ENCODE results near the gene LAMA3. TPM values are rescaled to one million over a fixed set of nuclear protein-coding genes. Genes with fewer than 3 reads are reported as not detected.

LAMA3 gene
- total and polyA plus RNA-seq, 9 donors: 2.9 to 44.9 (median 14.8) TPM

GRCh38 chr18:23641937-23642666 lies 47.2 kb upstream of the LAMA3 start:
- no peaks in the 10 kb centered on the region for H3K36me3 ChIP-seq
- no peaks in the 10 kb centered on the region for H3K9me3 ChIP-seq
- TF ChIP-seq CTCF (IDR thresholded peaks at IDR 0.05) (no peak), EP300 (IDR thresholded peaks at IDR 0.05) (no peak), POLR2A (IDR thresholded peaks at IDR 0.05) (no peak)
- H3K4me1 ChIP-seq (ENCODE audit: insufficient read depth): peaks cover 2% of the 10 kb centered on the region
- H3K27ac ChIP-seq: no peak overlapping the region
- no peak overlapping the region for H3K4me3 ChIP-seq
- H3K27me3 ChIP-seq: no peaks in the 10 kb centered on the region
- DNase-seq: no peak
- intact Hi-C loops (cut with DNase I): no loop called here
- WGBS, 3 donors: 89 to 95% (median 92%) methylated on average over 11 of the region's 11 CpGs

DNA sequence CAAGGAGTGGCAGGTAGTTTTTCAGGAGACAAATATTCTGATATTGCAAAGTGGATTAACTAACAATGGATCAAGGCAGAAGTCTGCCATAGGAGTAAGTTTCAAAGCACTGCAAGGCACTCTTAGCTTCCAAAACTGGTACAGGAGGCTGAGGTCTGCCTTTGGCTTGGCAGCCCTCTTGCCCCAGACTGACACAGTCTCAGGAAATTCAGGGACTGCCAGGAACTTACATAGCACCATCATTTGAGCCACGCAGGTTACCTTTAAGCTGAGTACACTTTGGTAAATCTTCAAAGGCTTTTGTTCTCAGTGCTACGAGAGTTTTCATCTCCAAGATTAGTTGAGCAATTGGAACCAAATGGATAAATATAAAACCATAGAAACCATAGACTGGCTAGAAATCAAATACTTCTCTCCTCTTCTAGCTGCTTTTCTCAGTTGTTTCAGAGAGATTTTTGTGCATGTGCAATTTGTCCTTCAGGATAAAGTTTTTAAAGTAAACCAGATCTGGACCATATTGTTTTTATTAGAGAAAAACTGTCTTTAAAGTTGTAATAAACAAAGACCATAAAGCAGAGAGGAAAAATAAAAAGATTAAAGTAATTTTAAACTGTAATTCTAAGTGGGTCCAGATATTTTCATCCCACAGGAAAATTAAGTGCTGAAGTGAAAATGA lies 45.3 kb upstream of the LAMA3 start:
- no peak for TF ChIP-seq EP300 (IDR thresholded peaks at IDR 0.05)
- no peak for TF ChIP-seq CTCF (IDR thresholded peaks at IDR 0.05)

DNA sequence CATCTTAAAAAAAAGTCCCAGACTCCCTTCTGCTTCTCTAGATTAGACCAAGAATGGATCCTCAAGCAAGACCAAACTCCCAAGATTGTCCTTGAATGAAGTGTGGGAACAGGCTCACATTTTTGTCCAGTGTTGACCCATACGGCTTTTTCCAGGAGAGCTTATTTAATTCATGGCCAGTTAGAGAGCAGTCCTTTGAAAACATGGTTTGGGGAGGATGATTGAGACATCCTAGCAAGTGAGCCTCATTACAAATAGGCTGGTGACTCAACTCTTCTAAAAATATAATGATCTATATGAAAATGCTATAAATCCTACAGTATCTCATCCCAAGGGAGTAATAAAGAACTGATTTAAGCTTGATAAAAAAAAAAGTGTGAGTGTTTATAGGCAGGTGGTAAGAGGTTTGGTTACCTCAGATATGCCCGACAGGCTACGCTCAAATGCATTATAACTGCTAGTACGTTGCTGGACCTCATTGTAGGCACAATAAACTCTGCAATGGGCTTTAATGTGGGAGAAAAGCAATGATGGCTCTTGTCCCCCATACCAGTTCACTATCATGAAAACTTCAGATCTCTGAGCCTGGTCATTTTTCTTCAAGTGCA lies 43.6 kb upstream of the LAMA3 start:
- Histone ChIP-seq H3K4me3 (no peak overlapping the region), H3K4me1 (ENCODE audit: insufficient read depth) (peaks cover 2% of the 10 kb centered on the region), H3K27ac (no peak overlapping the region), H3K9me3 (no peaks in the 10 kb centered on the region), H3K36me3 (no peaks in the 10 kb centered on the region), H3K27me3 (no peaks in the 10 kb centered on the region)
- TF ChIP-seq POLR2A (IDR thresholded peaks at IDR 0.05): no peak
- no peak for TF ChIP-seq EP300 (IDR thresholded peaks at IDR 0.05)
- TF ChIP-seq CTCF (IDR thresholded peaks at IDR 0.05): no peak
- intact Hi-C loops (cut with DNase I): no loop called here
- 95 to 97% (median 96%) methylated on average over 4 of the region's 4 CpGs for WGBS, 3 donors
- no peak for DNase-seq

More for the DNA sequence above, 45.3 kb upstream of the LAMA3 start:
- intact Hi-C loops (cut with DNase I): no loop called here
- 24 to 36% (median 26%) methylated on average over 2 of the region's 2 CpGs for WGBS, 3 donors
- H3K9me3 ChIP-seq: no peaks in the 10 kb centered on the region
- no peak for DNase-seq
- no peaks in the 10 kb centered on the region for H3K27me3 ChIP-seq
- no peaks in the 10 kb centered on the region for H3K36me3 ChIP-seq
- peaks cover 2% of the 10 kb centered on the region for H3K4me1 ChIP-seq (ENCODE audit: insufficient read depth)
- no peak overlapping the region for H3K27ac ChIP-seq
- H3K4me3 ChIP-seq: no peak overlapping the region

DNA sequence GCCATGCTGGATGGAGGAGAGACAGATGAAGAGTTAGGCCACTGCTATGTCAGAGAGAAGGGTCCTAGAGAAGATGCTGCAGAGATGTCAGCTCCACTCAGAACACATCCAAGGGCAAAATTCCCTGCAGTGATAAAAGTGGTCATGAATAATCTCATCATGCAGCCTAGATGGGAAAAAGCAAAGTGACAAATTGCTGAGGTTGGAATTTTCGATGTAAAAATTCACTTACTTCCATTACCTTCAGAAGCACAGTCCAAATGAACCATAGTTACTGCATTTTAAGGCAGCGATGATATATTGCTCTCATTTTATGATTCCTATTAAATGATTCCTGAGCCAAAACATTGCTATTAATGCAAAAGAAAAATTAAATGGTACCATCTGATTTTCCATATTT lies 43.0 kb upstream of the LAMA3 start:
- no peak for TF ChIP-seq EP300 (IDR thresholded peaks at IDR 0.05)
- Histone ChIP-seq H3K4me3 (no peak overlapping the region), H3K36me3 (no peaks in the 10 kb centered on the region), H3K9me3 (no peaks in the 10 kb centered on the region), H3K4me1 (ENCODE audit: insufficient read depth) (peaks cover 2% of the 10 kb centered on the region), H3K27ac (no peak overlapping the region), H3K27me3 (no peaks in the 10 kb centered on the region)
- intact Hi-C loops (cut with DNase I): no loop called here
- 90 to 94% (median 93%) methylated on average over 2 of the region's 2 CpGs for WGBS, 3 donors
- no peak for DNase-seq

GRCh38 chr18:23648456-23648855 lies 40.8 kb upstream of the LAMA3 start:
- Histone ChIP-seq H3K36me3 (no peaks in the 10 kb centered on the region), H3K9me3 (no peaks in the 10 kb centered on the region), H3K4me3 (no peak overlapping the region), H3K4me1 (ENCODE audit: insufficient read depth) (peaks cover 2% of the 10 kb centered on the region), H3K27me3 (no peaks in the 10 kb centered on the region), H3K27ac (no peak overlapping the region)
- DNase-seq: no peak
- intact Hi-C loops (cut with DNase I): no loop called here
- no peak for TF ChIP-seq EP300 (IDR thresholded peaks at IDR 0.05)
- no peak for TF ChIP-seq POLR2A (IDR thresholded peaks at IDR 0.05)
- no peak for TF ChIP-seq CTCF (IDR thresholded peaks at IDR 0.05)
- WGBS, 3 donors: 75 to 84% (median 76%) methylated on average over 3 of the region's 3 CpGs
